Muscle layer of colon (tissue), 2 donors: ENCODE results near the gene WWOX.

Experiments
- H3K27ac ChIP-seq: one replicate; pipeline ENCODE4 v1.7.0; 2013; ENCODE audit warnings: low read depth, mild to moderate bottlenecking, low read length, moderate library complexity
- H3K27me3 ChIP-seq, 2 donors: one replicate each; pipeline ENCODE4 v1.7.0; 2013; ENCODE audit warnings: low read length in 2 of 2, mild to moderate bottlenecking in 2 of 2; ENCODE audit not compliant: insufficient read depth in 2 of 2, control insufficient read depth in 1 of 2
- H3K36me3 ChIP-seq: one replicate; pipeline ENCODE4 v1.7.0; 2013; ENCODE audit warnings: mild to moderate bottlenecking, low read length; ENCODE audit not compliant: insufficient read depth
- H3K4me1 ChIP-seq: one replicate; pipeline ENCODE4 v1.7.0; 2013; ENCODE audit warnings: mild to moderate bottlenecking, low read length; ENCODE audit not compliant: insufficient read depth
- H3K4me3 ChIP-seq, 2 donors: one replicate each; pipeline ENCODE4 v1.7.0; 2013; ENCODE audit warnings: low read length in 2 of 2, low read depth in 1 of 2, mild to moderate bottlenecking in 1 of 2, moderate library complexity in 1 of 2
- H3K9ac ChIP-seq: one replicate; pipeline ENCODE4 v1.7.0; 2013; ENCODE audit warnings: low read length
- H3K9me3 ChIP-seq: one replicate; pipeline ENCODE4 v1.7.0; 2013; ENCODE audit warnings: mild to moderate bottlenecking, low read length
- donor health status: abdominal sarcoma.
- donor health status: Adenocarcinoma of cecum.

Gene WWOX

GRCh38 chr16:78473031-78473699 lies 373.7 kb downstream of the WWOX start:
- no peak overlapping the region for H3K4me3 ChIP-seq
- H3K4me1 ChIP-seq: no peaks in the 10 kb centered on the region
- H3K27me3 ChIP-seq: no peaks in the 10 kb centered on the region
- H3K9me3 ChIP-seq: no peaks in the 10 kb centered on the region
- H3K9ac ChIP-seq: no peak overlapping the region
- no peaks in the 10 kb centered on the region for H3K36me3 ChIP-seq
- no peak overlapping the region for H3K27ac ChIP-seq

GRCh38 chr16:78474762-78475161 lies 375.3 kb downstream of the WWOX start:
- Histone ChIP-seq H3K36me3 (no peaks in the 10 kb centered on the region), H3K27me3 (no peaks in the 10 kb centered on the region), H3K9ac (no peak overlapping the region), H3K27ac (no peak overlapping the region), H3K9me3 (no peaks in the 10 kb centered on the region), H3K4me1 (no peaks in the 10 kb centered on the region), H3K4me3 (no peak overlapping the region)

DNA sequence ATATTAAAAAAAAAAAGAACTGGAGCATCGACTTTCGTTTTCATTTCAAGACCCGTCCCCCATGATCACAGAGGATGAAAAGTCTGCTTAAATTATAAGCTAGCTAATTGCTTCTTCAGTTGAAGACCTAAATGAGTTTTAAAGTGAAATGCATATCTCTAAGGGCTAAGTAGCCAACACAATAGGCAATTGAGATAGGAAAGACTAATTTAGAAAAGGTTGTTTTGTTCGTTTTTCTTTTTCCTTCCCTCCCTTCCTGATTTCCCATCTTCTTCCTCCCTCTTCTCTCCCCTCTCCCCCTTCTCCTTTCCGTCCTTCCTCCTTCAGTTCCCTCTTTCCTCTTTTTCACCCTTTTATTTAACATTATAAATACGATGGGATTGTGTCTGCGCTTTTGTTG lies 377.2 kb downstream of the WWOX start:
- H3K9ac ChIP-seq: no peak overlapping the region
- no peak overlapping the region for H3K27ac ChIP-seq
- H3K4me1 ChIP-seq: no peaks in the 10 kb centered on the region
- H3K27me3 ChIP-seq: no peaks in the 10 kb centered on the region
- no peaks in the 10 kb centered on the region for H3K36me3 ChIP-seq
- no peak overlapping the region for H3K4me3 ChIP-seq
- no peaks in the 10 kb centered on the region for H3K9me3 ChIP-seq

DNA sequence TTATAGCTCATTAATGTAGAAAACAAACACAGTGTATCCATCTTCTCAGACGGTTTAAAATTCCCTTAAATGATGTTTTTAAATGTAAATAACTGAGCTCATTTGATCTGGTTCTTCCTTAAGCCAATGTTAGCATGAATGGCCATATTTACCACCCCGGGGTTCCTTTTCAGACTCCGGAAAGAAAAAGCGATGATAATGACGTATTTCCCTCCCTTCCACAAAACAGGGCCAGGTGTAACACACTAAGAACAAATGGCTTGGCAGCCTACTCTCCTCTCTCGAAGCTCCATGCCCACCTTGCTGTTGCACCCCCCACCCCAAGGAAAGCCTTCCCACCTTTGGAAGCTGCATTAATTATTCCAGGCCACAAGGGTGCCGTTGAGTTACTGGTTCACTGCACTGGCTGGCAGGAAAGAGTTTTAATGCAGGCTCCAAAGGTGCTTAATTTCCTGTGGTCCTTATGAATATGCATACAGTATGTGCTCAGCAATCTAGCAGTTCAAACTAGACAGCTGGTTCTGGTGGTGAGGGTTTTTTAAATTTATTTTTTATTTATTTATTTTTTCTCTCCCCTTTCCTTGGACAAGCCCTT lies 378.9 kb downstream of the WWOX start:
- Histone ChIP-seq H3K9ac (no peak overlapping the region), H3K4me3 (no peak overlapping the region), H3K9me3 (no peaks in the 10 kb centered on the region), H3K4me1 (no peaks in the 10 kb centered on the region), H3K36me3 (no peaks in the 10 kb centered on the region), H3K27me3 (no peaks in the 10 kb centered on the region), H3K27ac (no peak overlapping the region)

GRCh38 chr16:78479723-78480122 lies 380.3 kb downstream of the WWOX start:
- H3K9ac ChIP-seq: no peak overlapping the region
- H3K27ac ChIP-seq: no peak overlapping the region
- no peaks in the 10 kb centered on the region for H3K4me1 ChIP-seq
- no peaks in the 10 kb centered on the region for H3K36me3 ChIP-seq
- H3K4me3 ChIP-seq: no peak overlapping the region
- H3K9me3 ChIP-seq: no peaks in the 10 kb centered on the region
- no peaks in the 10 kb centered on the region for H3K27me3 ChIP-seq

- Histone ChIP-seq H3K27ac (no peak overlapping the region), H3K36me3 (no peaks in the 10 kb centered on the region), H3K27me3 (no peaks in the 10 kb centered on the region), H3K9me3 (no peaks in the 10 kb centered on the region), H3K4me1 (no peaks in the 10 kb centered on the region), H3K9ac (no peak overlapping the region), H3K4me3 (no peak overlapping the region)
These were observed 381.1 kb downstream of the WWOX start for GRCh38 chr16:78480588-78480987.

- no peak overlapping the region for H3K4me3 ChIP-seq
- H3K4me1 ChIP-seq: no peaks in the 10 kb centered on the region
- no peaks in the 10 kb centered on the region for H3K27me3 ChIP-seq
- no peak overlapping the region for H3K9ac ChIP-seq
- no peak overlapping the region for H3K27ac ChIP-seq
- no peaks in the 10 kb centered on the region for H3K9me3 ChIP-seq
- H3K36me3 ChIP-seq: no peaks in the 10 kb centered on the region
These were observed 383.9 kb downstream of the WWOX start for GRCh38 chr16:78483124-78483992.

- Histone ChIP-seq H3K4me3 (no peak overlapping the region), H3K27me3 (no peaks in the 10 kb centered on the region), H3K27ac (no peak overlapping the region), H3K4me1 (no peaks in the 10 kb centered on the region), H3K36me3 (no peaks in the 10 kb centered on the region), H3K9ac (no peak overlapping the region), H3K9me3 (no peaks in the 10 kb centered on the region)
These were observed 385.1 kb downstream of the WWOX start for GRCh38 chr16:78484509-78485058.

- H3K9ac ChIP-seq: no peak overlapping the region
These were observed 385.9 kb downstream of the WWOX start for GRCh38 chr16:78485188-78485916.

DNA sequence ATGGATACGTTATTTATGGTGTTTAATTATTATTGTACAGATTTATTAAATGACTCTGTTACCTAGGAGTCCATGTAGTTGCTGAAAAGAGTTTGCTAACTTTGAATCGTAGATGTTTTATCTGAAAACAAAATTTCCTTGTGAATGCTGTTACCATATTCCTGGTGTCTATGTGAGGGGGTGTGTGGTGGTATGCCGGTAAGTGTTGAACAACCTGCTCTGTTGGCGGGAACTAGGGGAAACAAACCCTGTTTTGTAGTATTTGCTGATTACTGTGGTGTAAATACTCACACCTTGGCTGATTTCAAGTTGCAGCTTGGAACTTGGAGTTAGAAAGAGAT lies 386.4 kb downstream of the WWOX start:
- Histone ChIP-seq H3K4me1 (no peaks in the 10 kb centered on the region), H3K36me3 (no peaks in the 10 kb centered on the region), H3K4me3 (no peak overlapping the region), H3K9ac (no peak overlapping the region), H3K27ac (no peak overlapping the region), H3K9me3 (no peaks in the 10 kb centered on the region), H3K27me3 (no peaks in the 10 kb centered on the region)

More at GRCh38 chr16:78485188-78485916, 385.9 kb downstream of the WWOX start:
- Histone ChIP-seq H3K27me3 (no peaks in the 10 kb centered on the region), H3K9me3 (no peaks in the 10 kb centered on the region), H3K36me3 (no peaks in the 10 kb centered on the region), H3K4me3 (no peak overlapping the region), H3K4me1 (no peaks in the 10 kb centered on the region), H3K27ac (no peak overlapping the region)

DNA sequence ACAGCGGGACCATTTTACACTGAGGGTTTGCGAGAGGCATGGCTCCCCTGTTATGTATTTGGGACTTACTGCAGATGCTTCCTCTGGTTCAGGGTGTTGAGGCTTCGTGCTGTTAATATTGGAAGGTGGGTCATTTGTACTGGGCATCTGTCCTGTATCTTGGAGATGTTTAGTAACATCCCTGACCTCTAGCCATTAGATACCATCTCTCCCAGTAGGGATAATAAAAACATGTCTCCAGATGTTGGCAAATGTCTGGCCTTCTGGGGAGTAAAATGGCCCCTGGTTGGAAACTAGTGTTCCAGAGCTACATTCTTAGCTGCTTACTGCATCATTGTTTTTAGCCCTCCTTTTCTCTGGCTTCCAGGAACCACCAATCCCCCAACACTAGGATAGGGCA lies 388.0 kb downstream of the WWOX start:
- Histone ChIP-seq H3K36me3 (no peaks in the 10 kb centered on the region), H3K9ac (no peak overlapping the region), H3K27ac (no peak overlapping the region), H3K9me3 (no peaks in the 10 kb centered on the region), H3K27me3 (no peaks in the 10 kb centered on the region), H3K4me3 (no peak overlapping the region), H3K4me1 (no peaks in the 10 kb centered on the region)
